Measurements from ENCODE around the gene OR10A4.

DNA sequence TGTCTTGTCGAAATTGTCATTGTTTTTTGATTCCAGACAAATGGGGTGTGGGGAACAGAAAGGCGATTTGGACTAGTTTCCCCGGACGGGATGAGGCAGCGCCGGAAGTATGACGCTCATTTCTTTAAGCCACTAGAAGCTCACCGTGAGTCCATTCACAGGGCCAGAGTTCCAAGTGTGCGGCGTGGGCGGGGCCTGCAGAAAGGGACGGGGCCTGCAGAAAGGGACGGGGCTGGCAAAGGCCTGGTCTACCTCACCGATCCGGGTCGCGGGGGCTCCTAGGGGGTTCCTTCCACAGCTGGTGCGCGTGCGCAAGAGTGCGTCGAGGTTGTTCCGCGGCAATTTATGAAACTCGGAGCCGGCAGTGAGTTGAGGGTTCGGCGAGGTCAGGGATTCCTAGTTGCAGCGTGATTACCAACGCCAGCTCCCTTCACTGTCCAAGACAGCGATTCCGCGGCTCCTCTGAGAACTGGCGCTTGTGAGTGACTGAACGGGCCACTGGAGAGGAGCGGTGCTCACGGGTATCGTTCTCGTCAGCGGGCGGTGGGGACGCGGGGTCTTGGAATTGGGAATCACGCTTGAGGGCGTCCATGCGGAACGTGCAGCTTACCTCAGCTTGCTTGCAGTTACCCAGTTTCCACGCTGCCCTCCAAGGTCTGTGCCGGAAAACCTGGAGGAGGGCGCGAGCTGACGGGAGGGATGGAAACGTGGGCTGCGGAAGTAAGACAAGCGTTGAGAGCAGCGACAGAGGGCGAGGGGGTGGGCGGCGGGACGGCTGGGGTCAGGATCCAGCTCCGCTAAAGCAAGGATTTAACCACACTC, 50.0 kb downstream of the OR10A4 start, which contains the start of gene ZNF215:
- TF ChIP-seq EP300 (IDR thresholded peaks at IDR 0.05) (no peak), CTCF (IDR thresholded peaks at IDR 0.05) (no peak), POLR2A (IDR thresholded peaks at IDR 0.05) (no peak)

Data from gastroesophageal sphincter (tissue), 3 donors.